Measurements from ENCODE around the gene OLFM2. TPM values are rescaled to one million over a fixed set of nuclear protein-coding genes. Genes with fewer than 3 reads are reported as not detected.

Gene OLFM2
- polyA plus RNA-seq, 2 of the 4 experiments (the other 2 are of a cell fraction), result 6.5 to 8.0 TPM

GRCh38 chr19:9847087-9847671, 89.1 kb downstream of the OLFM2 start (continued):
- TF ChIP-seq ZFP36 (IDR thresholded peaks at IDR 0.05; ENCODE audit: borderline replicate concordance, partially characterized antibody) (no peak), EP300 (IDR thresholded peaks at IDR 0.05) (no peak), HES2 (IDR thresholded peaks at IDR 0.05) (no peak), KDM1A (IDR thresholded peaks at IDR 0.05; ENCODE audit: low read depth) (no peak), RNF2 (IDR thresholded peaks at IDR 0.05; ENCODE audit: borderline replicate concordance, low read depth) (no peak), ATOH8 (CRISPR knock-in tag; IDR thresholded peaks at IDR 0.05; ENCODE audit: low read depth) (no peak), CHD2 (IDR thresholded peaks at IDR 0.05; ENCODE audit: low read length, partially characterized antibody) (no peak), MAZ (IDR thresholded peaks at IDR 0.05; ENCODE audit: borderline replicate concordance, low read depth, low read length) (no peak), PBX3 (IDR thresholded peaks at IDR 0.05) (no peak), HOXA7 (CRISPR knock-in tag; IDR thresholded peaks at IDR 0.05) (no peak), REST (IDR thresholded peaks at IDR 0.05) (no peak), RARB (CRISPR knock-in tag; IDR thresholded peaks at IDR 0.05) (no peak), TFCP2L1 (CRISPR knock-in tag; IDR thresholded peaks at IDR 0.05) (no peak), CEBPB (IDR thresholded peaks at IDR 0.05) (no peak), RCOR1 (IDR thresholded peaks at IDR 0.05; ENCODE audit: low read depth, low read length) (no peak), E2F6 (IDR thresholded peaks at IDR 0.05; ENCODE audit: borderline replicate concordance, low read depth) (no peak), NFE2L2 (conservative IDR thresholded peaks at IDR 0.05; ENCODE audit: low read length) (no peak), MYC (IDR thresholded peaks at IDR 0.05; ENCODE audit: borderline replicate concordance, low read length) (no peak), FOXS1 (CRISPR knock-in tag; IDR thresholded peaks at IDR 0.05) (no peak), HDAC2 (IDR thresholded peaks at IDR 0.05) (no peak), HOXB5 (CRISPR knock-in tag; IDR thresholded peaks at IDR 0.05) (no peak), USF2 (IDR thresholded peaks at IDR 0.05) (peak; percentile 51), HMGXB4 (CRISPR knock-in tag; IDR thresholded peaks at IDR 0.05; ENCODE audit: borderline replicate concordance) (no peak), EHMT2 (IDR thresholded peaks at IDR 0.05; ENCODE audit: low read depth) (no peak), JUN (IDR thresholded peaks at IDR 0.05) (no peak), NR3C1 (IDR thresholded peaks at IDR 0.05) (no peak), ELK1 (IDR thresholded peaks at IDR 0.05; ENCODE audit: low read depth, low read length) (no peak), RAD21 (conservative IDR thresholded peaks at IDR 0.05 in 1 of 2, IDR thresholded peaks at IDR 0.05 in 1 of 2) (peak in 1 of 2 experiments; percentile 40; a peak in 3 of 5 replicates), ZNF302 (CRISPR knock-in tag; IDR thresholded peaks at IDR 0.05) (no peak), NPAS2 (CRISPR knock-in tag; IDR thresholded peaks at IDR 0.05; ENCODE audit: borderline replicate concordance) (no peak), CBX2 (IDR thresholded peaks at IDR 0.05; ENCODE audit: borderline replicate concordance, low read depth) (no peak), MAFK (IDR thresholded peaks at IDR 0.05; ENCODE audit: partially characterized antibody) (no peak)
